ENCODE data around the gene SP9.

The SP9 gene

DNA sequence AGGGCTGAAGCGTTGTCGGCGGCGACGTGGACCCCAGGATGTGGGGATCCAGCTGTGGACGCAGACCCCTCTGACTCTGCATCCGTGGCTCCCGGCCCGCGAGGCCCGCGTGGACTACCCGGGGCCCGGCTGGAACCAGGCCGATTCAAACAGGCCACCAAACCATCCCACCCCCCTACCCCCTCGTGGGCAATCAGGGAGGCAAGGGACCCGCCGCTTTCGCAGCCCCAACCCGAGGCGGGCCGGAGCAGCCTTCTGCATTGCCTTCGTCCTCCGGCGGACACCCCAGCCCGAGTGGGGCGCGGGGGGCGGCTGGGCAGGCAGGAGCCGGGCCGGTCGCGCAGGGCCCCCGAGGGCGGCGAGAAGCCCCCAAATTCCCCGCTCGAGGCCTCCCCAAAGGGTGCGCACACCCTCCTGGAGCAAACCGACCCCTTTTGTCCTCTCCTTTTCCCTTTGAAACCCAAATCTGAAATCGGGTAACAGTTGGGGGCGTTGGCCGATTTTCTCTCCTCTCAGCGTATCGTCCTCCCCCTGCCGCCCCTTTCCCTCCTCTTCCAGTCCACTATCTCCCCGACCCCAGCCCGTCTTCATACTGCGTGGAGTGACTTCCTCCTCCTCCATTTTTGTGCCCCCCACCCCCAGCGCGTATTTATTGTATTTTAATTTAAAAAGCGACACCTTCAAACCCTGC lies 7.4 kb downstream of the SP9 start:
- TF ChIP-seq CTCF (IDR thresholded peaks at IDR 0.05), result no peak
- Histone ChIP-seq H3K4me3 (ENCODE audit: low read depth in 1 of 2, low read length in 1 of 2) (peak overlapping the region; percentile 31 to 35), H3K27ac (no peak overlapping the region), H3K4me1 (ENCODE audit: control insufficient read depth in 1 of 2, insufficient read depth in 1 of 2, low read depth in 1 of 2, low read length in 1 of 2) (peaks cover 51 to 57% of the 10 kb centered on the region in 2 experiments), H3K36me3 (peaks cover 5% of the 10 kb centered on the region), H3K27me3 (peaks cover 98% of the 10 kb centered on the region), H3K9me3 (no peaks in the 10 kb centered on the region)

DNA sequence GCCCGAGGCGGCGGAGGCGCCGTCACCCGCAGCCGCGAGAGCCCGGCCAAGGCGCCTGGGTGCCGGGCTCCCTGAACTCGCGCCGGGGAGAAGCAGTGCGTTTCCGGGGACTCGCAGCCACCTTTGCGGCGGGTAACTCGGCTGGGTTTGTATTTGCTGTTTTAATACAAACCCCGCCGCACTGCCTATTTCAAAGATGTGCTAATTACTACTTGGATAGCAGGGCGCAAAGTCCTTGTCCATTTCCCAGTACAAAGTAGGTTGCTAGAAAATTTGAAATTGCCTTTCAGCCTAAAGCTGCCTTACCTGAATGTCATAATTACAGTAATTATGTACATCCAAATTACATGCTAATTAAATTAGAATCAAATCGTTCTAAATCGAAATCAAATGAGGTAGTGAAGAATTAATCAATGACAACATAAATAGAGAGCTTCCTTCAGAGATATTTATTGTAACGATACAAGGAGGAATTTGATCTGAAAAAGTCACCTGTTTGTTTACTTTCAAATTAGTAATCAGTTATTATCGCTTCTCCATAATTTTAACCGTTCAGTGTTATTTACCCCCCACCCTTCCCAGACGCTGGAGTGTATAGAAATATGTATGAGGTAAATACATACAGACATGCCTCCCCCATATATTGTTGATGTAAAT lies 8.1 kb downstream of the SP9 start:
- Histone ChIP-seq H3K9me3 (no peaks in the 10 kb centered on the region), H3K27ac (no peak overlapping the region), H3K36me3 (peaks cover 10% of the 10 kb centered on the region), H3K4me3 (ENCODE audit: low read depth in 1 of 2, low read length in 1 of 2) (peak overlapping the region; percentile 12 to 31), H3K27me3 (peaks cover 91% of the 10 kb centered on the region), H3K4me1 (ENCODE audit: control insufficient read depth in 1 of 2, insufficient read depth in 1 of 2, low read depth in 1 of 2, low read length in 1 of 2) (peaks cover 47 to 50% of the 10 kb centered on the region in 2 experiments)
- TF ChIP-seq CTCF (IDR thresholded peaks at IDR 0.05), result no peak

DNA sequence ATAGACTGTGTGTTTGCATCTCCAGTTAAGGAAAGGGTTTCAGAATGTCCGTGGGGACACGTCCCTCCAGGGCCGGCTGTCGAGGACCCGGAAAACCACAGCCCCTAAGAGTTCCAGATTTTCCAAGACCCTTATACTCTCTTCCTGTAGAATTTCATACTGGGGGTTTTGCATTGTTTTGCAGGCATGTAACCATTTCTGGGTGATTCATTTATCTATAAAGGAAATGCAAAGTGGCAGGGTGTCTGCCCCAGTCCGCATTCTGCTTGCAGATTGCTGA lies 8.5 kb downstream of the SP9 start:
- H3K4me3 ChIP-seq (ENCODE audit: low read depth in 1 of 2, low read length in 1 of 2), result no peak overlapping the region
- H3K27ac ChIP-seq, result no peak overlapping the region
- H3K4me1 ChIP-seq (ENCODE audit: control insufficient read depth in 1 of 2, insufficient read depth in 1 of 2, low read depth in 1 of 2, low read length in 1 of 2), result peaks cover 46 to 49% of the 10 kb centered on the region in 2 experiments
- H3K36me3 ChIP-seq, result peaks cover 15% of the 10 kb centered on the region
- no peaks in the 10 kb centered on the region for H3K9me3 ChIP-seq
- H3K27me3 ChIP-seq, result peaks cover 86% of the 10 kb centered on the region
- TF ChIP-seq CTCF (IDR thresholded peaks at IDR 0.05), result no peak

DNA sequence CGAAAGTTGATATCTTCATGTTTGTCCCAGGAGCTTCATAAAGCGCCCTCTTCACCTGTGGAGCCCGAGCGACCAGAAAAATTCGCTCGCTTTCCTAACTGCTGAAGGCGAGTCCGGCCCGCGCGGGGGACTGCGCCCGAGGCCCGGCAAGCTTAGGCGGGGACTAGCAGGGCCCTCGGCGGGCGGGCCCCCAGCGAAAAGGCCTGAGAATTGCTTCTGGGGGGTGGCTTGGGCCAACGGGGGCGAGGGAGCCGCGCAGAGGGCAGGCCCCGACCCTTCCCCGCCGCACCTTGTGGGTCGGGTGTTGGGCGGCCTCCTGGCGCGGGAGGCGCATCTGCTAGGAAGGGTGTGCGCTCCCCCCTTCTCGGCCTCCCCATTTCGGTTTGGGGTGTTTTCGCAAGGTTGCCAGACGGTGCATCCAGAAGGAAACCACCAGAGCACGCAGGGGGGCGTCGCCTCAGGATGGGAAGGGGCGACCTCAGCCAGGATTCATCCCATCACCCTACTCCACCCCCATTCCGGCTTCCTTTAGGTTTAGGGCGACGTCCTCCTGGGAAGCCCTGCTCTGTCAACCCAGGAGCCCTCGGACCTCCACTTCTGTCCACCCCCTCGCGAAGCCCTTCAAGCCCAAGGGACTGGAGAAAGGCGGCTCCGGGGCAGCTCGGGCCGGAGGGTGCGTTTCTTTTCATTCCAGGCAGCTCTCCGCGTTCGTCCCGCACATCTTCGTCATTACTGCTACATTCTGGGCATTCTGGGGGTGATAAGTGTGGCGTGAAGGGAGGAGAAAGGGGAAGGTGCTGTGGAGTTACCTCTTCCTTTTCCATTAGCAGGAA lies 9.1 kb downstream of the SP9 start:
- no peaks in the 10 kb centered on the region for H3K9me3 ChIP-seq
- peaks cover 81% of the 10 kb centered on the region for H3K27me3 ChIP-seq
- H3K36me3 ChIP-seq, result peaks cover 20% of the 10 kb centered on the region
- no peak for TF ChIP-seq CTCF (IDR thresholded peaks at IDR 0.05)
- H3K4me3 ChIP-seq (ENCODE audit: low read depth in 1 of 2, low read length in 1 of 2), result no peak overlapping the region
- peaks cover 46 to 49% of the 10 kb centered on the region in 2 experiments for H3K4me1 ChIP-seq (ENCODE audit: control insufficient read depth in 1 of 2, insufficient read depth in 1 of 2, low read depth in 1 of 2, low read length in 1 of 2)
- H3K27ac ChIP-seq, result no peak overlapping the region

DNA sequence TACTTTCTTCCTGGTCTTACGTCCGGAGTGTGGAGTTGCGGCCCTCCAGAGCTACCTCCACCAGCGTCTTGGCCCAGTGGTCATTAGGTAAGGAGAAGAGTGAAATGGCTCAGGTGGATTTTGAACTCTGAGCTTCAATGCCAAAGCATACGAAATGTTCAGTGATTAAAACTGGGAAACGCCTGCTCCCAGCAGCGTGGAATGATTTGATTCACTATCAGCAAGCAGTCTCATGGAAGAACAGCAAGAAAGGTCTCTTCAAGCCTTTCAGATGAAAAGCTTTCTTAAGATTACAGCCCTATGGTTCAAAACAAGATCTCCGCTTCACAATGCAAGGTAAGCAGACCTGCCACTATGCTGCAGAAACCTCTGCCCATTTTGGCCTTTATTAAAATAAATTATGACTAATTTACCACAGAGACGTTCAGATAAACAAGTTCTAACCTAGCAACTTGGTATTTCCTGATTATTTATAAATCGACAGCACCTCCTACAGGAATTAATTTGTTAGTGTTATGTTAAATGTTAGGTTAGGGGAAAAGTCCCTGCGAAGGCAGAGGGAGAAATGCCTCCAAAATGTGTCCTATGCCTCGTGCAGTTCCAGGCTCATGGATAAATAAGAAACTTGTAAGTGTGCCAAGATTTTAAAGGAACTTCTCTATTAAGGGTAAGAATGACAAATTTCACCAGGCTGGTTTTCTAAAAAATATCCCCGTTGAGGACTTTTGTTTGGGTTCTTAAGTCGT lies 10.1 kb downstream of the SP9 start:
- Histone ChIP-seq H3K36me3 (peaks cover 29% of the 10 kb centered on the region), H3K4me3 (ENCODE audit: low read depth in 1 of 2, low read length in 1 of 2) (no peak overlapping the region), H3K27me3 (peaks cover 70% of the 10 kb centered on the region), H3K4me1 (ENCODE audit: control insufficient read depth in 1 of 2, insufficient read depth in 1 of 2, low read depth in 1 of 2, low read length in 1 of 2) (peaks cover 43% of the 10 kb centered on the region in 2 experiments), H3K27ac (no peak overlapping the region), H3K9me3 (no peaks in the 10 kb centered on the region)
- no peak for TF ChIP-seq CTCF (IDR thresholded peaks at IDR 0.05)
